WTC11 (cell line): ENCODE measurements around the gene SLC47A1. TPM values are rescaled to one million over a fixed set of nuclear protein-coding genes. Genes with fewer than 3 reads are reported as not detected.

Experiments used
- ATAC-seq: fragments of 200-7000 bp; cut with Tn5 transposase; 2 replicates; pipeline ENCODE4 v1.10.0; 2021; ENCODE audit warnings: mild to moderate bottlenecking, moderate library complexity
- CTCF ChIA-PET: fragments of 300-600 bp; sonication (Branson Sonifier 250); formaldehyde crosslinking; loops from one replicate; lab custom pipeline; 2021; ENCODE audit warnings: antibody characterized with exemption; lab: Charles Lee
- POLR2A ChIA-PET: fragments of 350-600 bp; sonication (Branson Sonifier 250); formaldehyde crosslinking; loops from one replicate; lab custom pipeline; 2021; ENCODE audit warnings: antibody characterized with exemption; lab: Charles Lee
- DNase-seq: peaks from one replicate; pipeline ENCODE4 v3.0.0; 2021; ENCODE audit warnings: low spot score
- H3K27ac Mint-ChIP-seq: 2 replicates; pipeline ENCODE4 v1.8.0; 2021; ENCODE audit warnings: mixed read lengths
- H3K27me3 Mint-ChIP-seq: 2 replicates; pipeline ENCODE4 v1.8.0; 2021; ENCODE audit warnings: low read depth, mild to moderate bottlenecking, moderate library complexity, mixed read lengths
- H3K36me3 Mint-ChIP-seq: 2 replicates; pipeline ENCODE4 v1.8.0; 2021; ENCODE audit warnings: mixed read lengths
- H3K4me1 Mint-ChIP-seq: 2 replicates; pipeline ENCODE4 v1.8.0; 2022; ENCODE audit warnings: mixed read lengths
- H3K4me3 Mint-ChIP-seq: 2 replicates; pipeline ENCODE4 v1.8.0; 2021; ENCODE audit warnings: mild to moderate bottlenecking, moderate library complexity, mixed read lengths
- H3K9me3 Mint-ChIP-seq: 2 replicates; pipeline ENCODE4 v1.8.0; 2021; ENCODE audit warnings: mixed read lengths
- CREM ChIP-seq: sonication (generic); formaldehyde crosslinking; IDR thresholded peaks from 2 replicates; pipeline ENCODE4 v1.8.1; 2022; ENCODE audit warnings: mild to moderate bottlenecking, missing genetic modification reagents, moderate library complexity
- CTCF ChIP-seq: fragments of 200-600 bp; IDR thresholded peaks from 2 replicates; pipeline ENCODE4 v1.8.0; 2022; ENCODE audit warnings: antibody characterized with exemption
- ERG ChIP-seq: fragments of 250-450 bp; sonication (Bioruptor Pico); IDR thresholded peaks from 2 replicates; pipeline ENCODE4 v1.8.0; 2021; ENCODE audit warnings: mild to moderate bottlenecking
- FOXP4 ChIP-seq: sonication (generic); formaldehyde crosslinking; IDR thresholded peaks from 2 replicates; pipeline ENCODE4 v1.8.0; 2022; ENCODE audit warnings: mild to moderate bottlenecking, missing genetic modification reagents
- GABPB1 ChIP-seq: sonication (generic); formaldehyde crosslinking; IDR thresholded peaks from 2 replicates; pipeline ENCODE4 v1.8.1; 2023; ENCODE audit warnings: mild to moderate bottlenecking, missing genetic modification reagents
- GRHL2 ChIP-seq: fragments of 250-450 bp; sonication (Bioruptor Pico); IDR thresholded peaks from 2 replicates; pipeline ENCODE4 v1.8.0; 2022; ENCODE audit warnings: mild to moderate bottlenecking, moderate library complexity; ENCODE audit not compliant: insufficient replicate concordance, severe bottlenecking
- GTF2I ChIP-seq: fragments of 250-450 bp; sonication (Bioruptor Pico); conservative IDR thresholded peaks from 2 replicates; pipeline ENCODE4 v1.4.0; 2021; ENCODE audit warnings: mild to moderate bottlenecking
- NFATC4 ChIP-seq: fragments of 250-450 bp; sonication (Bioruptor Pico); IDR thresholded peaks from 2 replicates; pipeline ENCODE4 v1.9.0; 2021; ENCODE audit warnings: mild to moderate bottlenecking
- OVOL2 ChIP-seq: fragments of 250-450 bp; sonication (Bioruptor Pico); IDR thresholded peaks from 2 replicates; pipeline ENCODE4 v1.9.0; 2021; ENCODE audit warnings: mild to moderate bottlenecking, borderline replicate concordance
- STAT6 ChIP-seq: sonication (generic); formaldehyde crosslinking; conservative IDR thresholded peaks from 2 replicates; pipeline ENCODE4 v1.8.1; 2023; ENCODE audit warnings: mild to moderate bottlenecking, low read depth, missing genetic modification reagents, moderate library complexity
- TCF7 ChIP-seq: sonication (generic); formaldehyde crosslinking; IDR thresholded peaks from 2 replicates; pipeline ENCODE4 v1.8.0; 2022; ENCODE audit warnings: mild to moderate bottlenecking, low read depth, missing genetic modification reagents, moderate library complexity
- USF2 ChIP-seq: sonication (generic); formaldehyde crosslinking; IDR thresholded peaks from 2 replicates; pipeline ENCODE4 v1.8.1; 2023; ENCODE audit warnings: mild to moderate bottlenecking, missing genetic modification reagents, moderate library complexity
- ZBTB21 ChIP-seq: sonication (generic); formaldehyde crosslinking; IDR thresholded peaks from 2 replicates; pipeline ENCODE4 v1.8.1; 2023; ENCODE audit warnings: mild to moderate bottlenecking, missing genetic modification reagents, borderline replicate concordance
- ZNF396 ChIP-seq: fragments of 250-450 bp; sonication (Bioruptor Pico); IDR thresholded peaks from 2 replicates; pipeline ENCODE4 v1.8.0; 2021; ENCODE audit warnings: mild to moderate bottlenecking, moderate library complexity, borderline replicate concordance
- ZNF425 ChIP-seq: fragments of 250-450 bp; sonication (Bioruptor Pico); conservative IDR thresholded peaks from 2 replicates; pipeline ENCODE4 v1.9.0; 2021; ENCODE audit warnings: mild to moderate bottlenecking
- ZNF671 ChIP-seq: fragments of 250-450 bp; sonication (Bioruptor Pico); IDR thresholded peaks from 2 replicates; pipeline ENCODE4 v1.8.0; 2021; ENCODE audit warnings: mild to moderate bottlenecking
- total RNA-seq: library from RNA; stranded (reverse); gene quantifications from 3 replicates; pipeline ENCODE4 v1.2.3, GENCODE V29; 2021

SLC47A1 gene
- total RNA-seq, 1 experiment from 2014 or later = 2.5 TPM

- H3K4me3 Mint-ChIP-seq = no peak overlapping the region
Measured at GRCh38 chr17:19561697-19562318, 28.2 kb downstream of the SLC47A1 start.

GRCh38 chr17:19565817-19566575, 32.3 kb downstream of the SLC47A1 start:
- ChIA-PET POLR2A (no interaction called here), CTCF (interaction anchor here (0.6 to 2.4 kb wide), 5 partner anchors 82 to 203 kb away, joined by 3 to 17 read pairs (median 3); partner anchors contain the start of genes ALDH3A2 and B9D1)
- no peaks in the 10 kb centered on the region for H3K27me3 Mint-ChIP-seq
- no peaks in the 10 kb centered on the region for H3K9me3 Mint-ChIP-seq
- no peak for DNase-seq
- H3K4me3 Mint-ChIP-seq = no peak overlapping the region
- no peak overlapping the region for H3K27ac Mint-ChIP-seq
- H3K4me1 Mint-ChIP-seq = no peaks in the 10 kb centered on the region
- ATAC-seq = no peak
- no peaks in the 10 kb centered on the region for H3K36me3 Mint-ChIP-seq
- TF ChIP-seq ZBTB21 (CRISPR knock-in tag) (no peak), CREM (CRISPR knock-in tag) (no peak), ERG (CRISPR knock-in tag) (no peak), FOXP4 (CRISPR knock-in tag) (no peak), ZNF396 (no peak), ZNF671 (no peak), GABPB1 (CRISPR knock-in tag) (no peak), GRHL2 (CRISPR knock-in tag) (no peak), GTF2I (CRISPR knock-in tag) (no peak), ZNF425 (no peak), TCF7 (CRISPR knock-in tag) (no peak), NFATC4 (CRISPR knock-in tag) (no peak), OVOL2 (CRISPR knock-in tag) (no peak), CTCF (no peak)

More at GRCh38 chr17:19561697-19562318, 28.2 kb downstream of the SLC47A1 start:
- ATAC-seq (no peak), DNase-seq (no peak)
- peaks cover 10% of the 10 kb centered on the region for H3K36me3 Mint-ChIP-seq
- peaks cover 17% of the 10 kb centered on the region for H3K9me3 Mint-ChIP-seq
- no peaks in the 10 kb centered on the region for H3K27me3 Mint-ChIP-seq
- peaks cover 9% of the 10 kb centered on the region for H3K4me1 Mint-ChIP-seq
- H3K27ac Mint-ChIP-seq = no peak overlapping the region
- CTCF ChIA-PET = interaction anchor here (0.6 kb wide), 2 partner anchors 192 to 665 kb away, joined by 4 read pairs; no protein-coding TSS in a partner anchor
- TF ChIP-seq TCF7 (CRISPR knock-in tag) (no peak), OVOL2 (CRISPR knock-in tag) (no peak), USF2 (CRISPR knock-in tag) (no peak), STAT6 (CRISPR knock-in tag) (no peak)
- POLR2A ChIA-PET = no interaction called here
